Right hindlimb (tissue), 1 donor: Measurements from ENCODE around the gene PPP1R1B.

Experiments
- DNase-seq: peaks from one replicate; pipeline ENCODE4 v3.0.0-alpha.2; 2018

Gene PPP1R1B

GRCh38 chr17:39600997-39601597 lies 25.7 kb upstream of the PPP1R1B start:
- no peak for DNase-seq

- no peak for DNase-seq
Measured at GRCh38 chr17:39601758-39602532, 24.8 kb upstream of the PPP1R1B start.

GRCh38 chr17:39602533-39603303 lies 24.0 kb upstream of the PPP1R1B start:
- DNase-seq: no peak

DNA sequence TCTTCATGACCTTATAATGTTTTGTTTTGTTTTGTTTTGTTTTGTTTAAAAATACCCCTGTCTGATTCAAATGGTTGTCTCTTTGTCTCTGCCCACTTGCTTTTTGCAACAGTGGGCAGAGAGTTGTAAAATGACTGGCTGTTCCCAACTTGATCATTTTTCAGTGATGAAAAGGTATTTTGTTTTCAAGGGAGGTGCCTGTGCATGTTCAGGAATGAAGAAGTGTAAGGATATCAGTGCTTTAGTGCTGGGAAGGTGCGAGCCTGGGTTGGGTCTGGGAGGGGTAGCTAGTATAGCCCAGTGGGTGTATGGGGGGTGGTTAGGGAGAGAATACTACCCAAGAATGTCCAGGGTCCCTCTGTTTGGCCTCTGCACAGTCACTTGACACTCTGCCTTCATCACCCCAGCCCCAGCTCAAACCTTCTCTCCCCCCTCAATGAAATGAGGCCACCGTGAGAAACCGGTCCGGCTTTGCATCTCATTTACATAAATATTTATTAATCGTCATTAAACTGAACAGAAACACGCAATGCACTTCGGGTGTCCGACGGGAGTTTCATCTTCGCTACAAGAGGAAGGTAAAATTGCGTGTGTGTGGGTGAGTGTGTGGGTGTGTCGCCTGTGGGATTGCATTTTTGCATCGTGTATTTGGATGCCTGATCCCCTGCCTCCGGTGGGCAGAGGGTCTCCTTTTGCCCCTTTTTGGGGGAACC lies 23.3 kb upstream of the PPP1R1B start:
- DNase-seq: no peak

DNA sequence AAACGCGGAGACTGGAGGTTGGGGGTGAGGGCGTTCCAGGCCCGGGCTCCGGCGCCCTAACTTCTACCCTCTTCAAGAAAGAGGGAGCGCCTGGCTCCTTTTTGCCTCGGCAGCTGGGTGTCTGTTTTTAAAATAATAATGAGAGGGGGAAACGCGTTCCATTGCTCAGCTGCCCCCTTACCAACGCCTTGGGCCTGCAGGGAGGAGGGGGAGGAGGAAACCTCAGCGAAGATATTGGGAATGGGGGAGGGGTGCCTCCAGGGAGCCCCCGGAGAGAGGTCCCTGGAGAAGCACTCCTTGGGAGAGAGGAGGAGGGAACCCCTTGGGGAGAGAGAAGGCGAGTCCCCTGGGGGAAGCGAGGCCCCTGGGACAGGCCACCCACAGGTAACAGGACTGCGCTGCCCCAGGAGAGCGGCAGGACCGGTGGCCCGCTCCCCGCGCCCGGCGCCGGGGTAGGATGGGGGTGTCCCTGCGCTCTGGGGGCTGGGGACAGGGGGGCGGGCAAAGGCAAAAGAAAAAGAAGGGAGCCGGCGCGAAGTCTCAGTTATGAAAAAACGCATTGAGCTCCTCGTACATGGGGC lies 21.8 kb upstream of the PPP1R1B start:
- no peak for DNase-seq

- no peak for DNase-seq
Measured at GRCh38 chr17:39605492-39606433, 21.0 kb upstream of the PPP1R1B start.

DNA sequence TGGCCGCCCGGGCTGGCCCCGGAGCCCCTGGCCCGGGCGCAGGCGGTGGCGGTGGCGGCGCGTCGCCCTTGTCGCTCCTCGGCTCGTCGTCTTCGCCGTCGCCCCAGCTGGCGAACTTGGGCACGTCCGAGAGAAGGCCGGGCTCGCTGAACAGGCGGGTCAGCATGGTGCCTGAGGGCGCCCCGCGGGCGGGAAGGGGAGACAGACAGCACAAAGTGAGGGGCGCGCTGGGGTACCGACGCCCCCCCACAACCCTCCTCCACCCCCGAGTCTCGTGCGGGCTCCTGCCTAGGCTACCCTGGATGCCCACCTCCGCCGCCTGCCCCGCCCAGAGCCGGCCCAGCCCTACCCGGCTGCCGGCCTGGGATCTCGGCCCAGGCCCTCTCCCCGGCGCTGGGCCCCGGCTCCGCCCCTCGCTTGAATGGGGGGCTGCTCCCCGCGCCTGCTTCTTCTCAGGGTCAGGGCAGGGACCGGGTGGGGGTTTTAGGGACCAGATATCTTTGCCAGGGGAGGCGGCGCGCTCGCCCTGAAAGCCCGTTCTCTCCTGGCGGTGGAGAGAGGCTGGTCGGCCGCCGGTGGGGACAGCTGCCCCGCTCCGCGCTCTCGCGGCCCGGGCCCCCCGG lies 20.2 kb upstream of the PPP1R1B start:
- DNase-seq: no peak

- no peak for DNase-seq
Measured at GRCh38 chr17:39607057-39607850, 19.5 kb upstream of the PPP1R1B start.

DNA sequence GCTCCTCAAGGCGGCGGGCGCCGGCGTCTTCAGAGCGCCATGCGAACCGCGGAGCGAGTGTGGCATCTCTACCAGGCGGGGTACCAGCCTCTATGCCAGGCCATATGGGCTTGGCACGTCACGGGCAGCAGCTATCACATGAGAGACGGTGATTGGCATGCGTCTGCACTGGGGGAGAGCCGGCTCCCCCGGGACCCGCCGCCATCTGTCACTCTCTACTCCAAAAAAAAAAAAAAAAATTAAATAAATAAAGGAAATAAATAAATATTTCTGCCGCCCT lies 19.0 kb upstream of the PPP1R1B start, which contains the start of gene NEUROD2:
Gene NEUROD2, minus strand, starts transcription at position 70 of the 280 bp plus-strand sequence. CDS start 1,321 bp downstream, outside the sequence.
- no peak for DNase-seq

DNA sequence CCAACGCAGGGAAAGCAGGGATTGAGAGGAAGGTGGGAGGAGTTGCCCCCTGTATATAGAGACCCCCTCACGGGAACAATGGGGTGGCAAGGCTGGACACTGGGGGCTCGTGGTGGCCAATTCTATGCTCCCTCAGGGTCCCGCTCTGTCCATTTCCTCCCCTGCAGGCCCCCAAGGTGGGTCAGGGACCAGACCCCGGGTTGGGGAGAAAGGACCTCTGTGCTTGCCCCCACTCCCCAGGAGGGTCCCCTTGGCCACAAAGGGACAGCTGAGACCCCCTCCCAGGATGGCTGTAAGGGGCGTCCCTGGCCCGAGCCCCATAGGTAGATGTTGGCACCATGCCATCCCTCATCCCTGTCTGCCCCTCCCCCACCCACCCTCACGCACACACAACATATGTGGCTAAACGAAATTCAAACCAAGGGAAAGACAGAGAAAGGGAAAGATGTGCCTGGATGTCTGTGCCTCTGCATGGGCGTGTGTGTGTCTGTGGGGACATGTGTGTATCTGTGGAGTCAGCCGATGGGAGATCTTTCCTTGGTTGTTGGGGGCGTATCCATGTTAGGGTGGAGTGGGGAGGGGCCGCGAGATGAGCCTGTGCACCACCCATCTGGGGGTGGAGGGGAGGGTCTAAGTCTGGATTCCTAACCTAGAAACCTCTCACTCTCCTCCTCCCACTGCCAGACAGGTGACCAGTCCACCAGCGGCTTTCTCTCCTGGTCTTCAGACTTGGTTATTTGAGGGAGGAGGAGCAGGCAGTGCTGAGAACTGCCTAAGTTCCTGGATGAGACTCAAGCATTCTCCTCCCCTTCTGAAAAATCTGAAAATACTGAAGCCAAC lies 18.4 kb upstream of the PPP1R1B start:
- no peak for DNase-seq

- no peak for DNase-seq
Measured at GRCh38 chr17:39609416-39610025, 17.2 kb upstream of the PPP1R1B start.

DNA sequence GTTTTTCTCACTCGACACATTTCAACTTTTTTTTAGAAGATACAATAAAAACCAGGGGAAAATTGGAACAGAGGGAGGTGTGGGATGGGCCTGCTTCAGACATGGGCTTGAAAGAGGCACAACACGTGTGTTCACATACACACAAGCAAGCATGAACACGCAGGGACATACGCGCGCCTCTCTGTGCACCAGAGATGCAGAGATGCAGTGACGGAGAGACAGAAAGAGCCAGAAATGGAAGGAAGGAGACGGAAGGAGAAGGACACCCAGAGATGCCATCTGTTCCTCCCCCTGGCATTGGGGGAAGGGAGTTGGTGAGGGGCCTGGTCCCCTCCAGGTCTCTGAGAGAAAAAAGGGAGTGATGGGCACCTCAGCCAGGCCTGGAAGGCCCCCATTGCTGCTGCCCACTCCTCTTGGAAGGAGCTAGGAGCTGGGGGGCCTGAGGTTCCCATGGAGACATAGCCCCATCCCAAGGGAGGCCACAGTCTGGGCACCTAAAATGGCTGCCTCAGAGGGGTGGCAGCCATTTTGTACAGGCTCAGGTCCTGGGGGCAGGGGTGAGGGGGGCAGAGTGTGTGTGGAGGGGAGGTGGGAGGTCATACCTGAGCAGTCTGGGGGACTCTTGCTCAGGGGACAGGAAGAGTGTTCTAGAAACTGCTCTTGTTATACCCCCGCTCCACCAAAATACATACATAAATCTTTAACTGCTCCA lies 15.2 kb upstream of the PPP1R1B start:
- no peak for DNase-seq

DNA sequence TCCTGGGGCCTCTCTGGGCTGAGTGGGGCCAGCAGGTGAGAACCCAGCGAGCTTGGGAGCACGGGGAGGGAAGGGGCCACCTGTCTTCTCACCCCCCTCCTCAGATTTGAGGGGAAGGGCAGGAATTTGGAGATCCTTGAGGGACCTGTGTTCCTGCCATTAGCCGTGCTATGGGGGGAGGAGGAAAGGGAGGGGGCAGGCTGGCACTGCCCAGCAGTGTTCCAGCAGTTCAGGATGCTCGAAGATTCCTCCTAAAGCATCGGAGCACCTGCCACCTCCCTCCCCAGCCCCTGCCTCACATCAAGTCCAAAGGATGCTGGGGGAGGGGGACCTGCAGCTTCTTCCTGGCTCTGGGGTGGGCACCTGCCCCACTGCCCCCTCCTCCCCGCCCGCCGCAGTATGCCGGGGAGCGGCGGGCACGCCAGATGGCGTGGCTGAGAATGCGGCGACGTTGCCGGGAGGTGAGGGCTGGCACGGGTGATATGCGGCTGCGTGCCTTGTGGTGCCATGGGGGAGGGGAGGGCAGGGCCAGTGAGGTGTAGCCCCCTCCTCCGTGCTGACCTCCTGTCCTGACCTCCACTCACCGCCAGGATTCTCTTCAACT lies 14.4 kb upstream of the PPP1R1B start:
- no peak for DNase-seq

GRCh38 chr17:39612935-39613464 lies 13.8 kb upstream of the PPP1R1B start:
- no peak for DNase-seq

GRCh38 chr17:39614545-39615157 lies 12.1 kb upstream of the PPP1R1B start:
- DNase-seq: no peak

- DNase-seq: no peak
Measured at GRCh38 chr17:39615434-39615833, 11.3 kb upstream of the PPP1R1B start.

DNA sequence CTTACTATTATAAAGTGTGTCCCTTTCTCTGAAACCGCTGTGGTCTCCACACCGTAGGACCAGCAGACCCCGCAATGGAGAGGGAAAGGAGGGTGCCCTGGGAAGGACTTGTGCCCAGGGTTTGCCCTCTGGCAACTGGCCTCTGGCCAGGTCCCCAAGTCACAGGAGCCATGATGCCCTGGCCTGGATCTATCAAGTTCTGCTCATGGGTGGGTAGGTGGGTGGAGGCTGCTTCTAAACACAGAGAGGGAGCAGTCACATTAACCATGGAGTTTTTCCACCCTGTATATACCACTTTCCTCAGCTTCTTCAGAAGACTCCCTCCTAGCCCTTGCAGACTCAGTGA lies 9.7 kb upstream of the PPP1R1B start:
- DNase-seq: no peak
